K562 (cell line): ENCODE results near the gene OR13C8. TPM values are rescaled to one million over a fixed set of nuclear protein-coding genes. Genes with fewer than 3 reads are reported as not detected.

Experiments used
- ATAC-seq: fragments of 200-7000 bp; cut with Tn5 transposase; 3 replicates; pipeline ENCODE4 v1.9.1; 2020; ENCODE audit warnings: moderate library complexity
- BruUV-seq: library from RNA; stranded (reverse); fragments of 400-500 nt; replicated peaks from 2 replicates; lab custom pipeline; 2021; lab: Mats Ljungman, UMichigan
- CTCF ChIA-PET: fragments of 300-600 bp; formaldehyde crosslinking; extraction: SDS; loops from one replicate; lab custom pipeline; 2021; ENCODE audit warnings: low intra/inter-chr PET ratio; lab: Yijun Ruan, JAX
- POLR2A ChIA-PET: fragments of 300-600, 350-650 bp; sonication (Branson Sonifier 250); formaldehyde crosslinking; extraction: SDS; loops from one replicate; lab custom pipeline; 2021; ENCODE audit warnings: antibody characterized with exemption, inconsistent platforms; lab: Yijun Ruan, JAX
- DNase-seq, 4 experiments: peaks; one replicate each; pipeline versions ENCODE4 v3.0.0 to v3.0.0-alpha.2; 2011 to 2018; ENCODE audit warnings: low spot score in 3 of 4, mixed read lengths in 3 of 4; ENCODE audit errors: extremely low read depth in 1 of 4
- FAIRE-seq: peaks from 2 replicates; lab custom pipeline; 2011; peaks lifted over from hg19 to GRCh38; lab: Jason Lieb, UNC
- H2AFZ ChIP-seq: 2 replicates; pipeline ENCODE4 v1.6.0; 2011; ENCODE audit warnings: low read depth, low read length, control low read depth, inconsistent platforms
- H3K27ac ChIP-seq: fragments of 200-600 bp; 3 replicates; pipeline ENCODE4 v1.8.0; 2011; ENCODE audit warnings: low read depth, mild to moderate bottlenecking, control low read depth, inconsistent platforms, low read length, moderate library complexity, mixed read lengths; ENCODE audit errors: extremely low read depth
- H3K27me3 ChIP-seq, 2 experiments: fragments of 300-600 bp in 1 of 2; 2 replicates in 1 of 2; 3 replicates in 1 of 2; pipeline versions ENCODE4 v1.6.0 to v1.8.0; 2011; ENCODE audit warnings: inconsistent platforms in 2 of 2, low read length in 2 of 2, mild to moderate bottlenecking in 1 of 2, mixed read lengths in 1 of 2, moderate library complexity in 1 of 2; ENCODE audit not compliant: control insufficient read depth in 2 of 2, insufficient read depth in 2 of 2
- H3K36me3 ChIP-seq: fragments of 300-600 bp; 3 replicates; pipeline ENCODE4 v1.8.0; 2011; ENCODE audit warnings: mild to moderate bottlenecking, low read length, inconsistent platforms; ENCODE audit not compliant: control insufficient read depth, insufficient read depth
- H3K4me1 ChIP-seq, 2 experiments: fragments of 200-600 bp in 1 of 2; replicated peaks in 1 of 2; 2 replicates in 1 of 2; 3 replicates in 1 of 2; pipeline versions ENCODE4 v1.5.1 to v1.8.0; 2011; ENCODE audit warnings: inconsistent platforms in 2 of 2, low read length in 2 of 2, mild to moderate bottlenecking in 1 of 2, mixed read lengths in 1 of 2, moderate library complexity in 1 of 2; ENCODE audit not compliant: control insufficient read depth in 2 of 2, insufficient read depth in 2 of 2
- H3K4me2 ChIP-seq: 2 replicates; pipeline ENCODE4 v1.6.1; 2011; ENCODE audit warnings: low read length, control low read depth, inconsistent platforms, mixed read lengths; ENCODE audit not compliant: insufficient read depth
- H3K4me3 ChIP-seq: fragments of 200-600 bp; sonication (generic), shearing (Covaris generic); 2 replicates; pipeline ENCODE4 v1.5.1; 2016; ENCODE audit warnings: control low read depth, inconsistent platforms
- H3K79me2 ChIP-seq: fragments of 200-600 bp; 3 replicates; pipeline ENCODE4 v1.8.0; 2011; ENCODE audit warnings: low read length, inconsistent platforms; ENCODE audit not compliant: control insufficient read depth, insufficient read depth
- H3K9ac ChIP-seq, 2 experiments: 2 replicates each; pipeline versions ENCODE4 v1.6.0 to v1.6.1; 2011; ENCODE audit warnings: low read depth in 2 of 2, low read length in 2 of 2, control low read depth in 1 of 2, inconsistent platforms in 1 of 2, mild to moderate bottlenecking in 1 of 2, mixed read lengths in 1 of 2; ENCODE audit not compliant: insufficient read depth in 1 of 2
- H3K9me1 ChIP-seq: one replicate; pipeline ENCODE4 v1.6.0; 2011; ENCODE audit warnings: inconsistent platforms, mild to moderate bottlenecking, low read length, moderate library complexity; ENCODE audit not compliant: control insufficient read depth, insufficient read depth
- H3K9me3 ChIP-seq: replicated peaks from 2 replicates; pipeline ENCODE4 v1.5.1; 2011; ENCODE audit warnings: low read depth, low read length, inconsistent platforms; ENCODE audit not compliant: control insufficient read depth, insufficient read depth
- H4K20me1 ChIP-seq: replicated peaks from 2 replicates; pipeline ENCODE4 v1.6.1; 2011; ENCODE audit warnings: low read length, inconsistent platforms, mixed read lengths; ENCODE audit not compliant: control insufficient read depth, insufficient read depth
- DIDO1 ChIP-seq: fragments of 450-650 bp; IDR thresholded peaks from 2 replicates; pipeline ENCODE4 v1.6.1; 2016; ENCODE audit warnings: low read depth, missing biosample characterization, missing genetic modification characterization
- ID3 ChIP-seq, 2 experiments: fragments of 250-450 bp in 1 of 2; fragments of 450-650 bp in 1 of 2; sonication (Bioruptor Pico) in 1 of 2; IDR thresholded peaks; 2 replicates each; pipeline versions ENCODE4 v1.6.1 to v1.8.0; 2016 to 2021; ENCODE audit warnings: mild to moderate bottlenecking in 2 of 2, moderate library complexity in 2 of 2, missing compliant biosample characterization in 1 of 2, missing genetic modification characterization in 1 of 2
- KLF16 ChIP-seq: IDR thresholded peaks from 2 replicates; pipeline ENCODE4 v1.6.1; 2016; ENCODE audit warnings: antibody characterized with exemption
- MIER1 ChIP-seq: fragments of 450-650 bp; IDR thresholded peaks from 2 replicates; pipeline ENCODE4 v1.6.1; 2016; ENCODE audit warnings: antibody characterized with exemption, mild to moderate bottlenecking, low read depth
- MTA1 ChIP-seq: fragments of 450-650 bp; IDR thresholded peaks from 2 replicates; pipeline ENCODE4 v1.6.1; 2017; ENCODE audit warnings: borderline replicate concordance
- PTTG1 ChIP-seq: fragments of 450-650 bp; IDR thresholded peaks from 2 replicates; pipeline ENCODE4 v1.6.1; 2016; ENCODE audit warnings: low read depth, mild to moderate bottlenecking, missing genetic modification characterization, missing compliant biosample characterization
- SNIP1 ChIP-seq: fragments of 450-650 bp; IDR thresholded peaks from 2 replicates; pipeline ENCODE4 v1.7.1; 2017; ENCODE audit warnings: low read depth, mild to moderate bottlenecking
- ZFP30 ChIP-seq: fragments of 250-450 bp; sonication (Bioruptor Pico); IDR thresholded peaks from 2 replicates; pipeline ENCODE4 v1.8.0; 2022; ENCODE audit warnings: moderate library complexity, mild to moderate bottlenecking, inconsistent platforms, borderline replicate concordance
- WGBS: fragments of 100-300 bp; shearing (Covaris generic); methylation state at CpG from one replicate; pipeline ENCODE4 v1.1.6; 2016; ENCODE audit warnings: low coverage, mixed read lengths; ENCODE audit not compliant: insufficient coverage; ENCODE audit errors: missing lambda C conversion rate; 5-methylcytosine and 5-hydroxymethylcytosine counted together
- in situ Hi-C: fragments of 300-500 bp; cut with MboI; formaldehyde crosslinking; loops from 4 replicates; pipeline ENCODE4 v1.15.0; 2018; ENCODE audit warnings: inconsistent platforms, mixed read lengths
- intact Hi-C: fragments of 100-400 bp; cut with micrococcal nuclease; formaldehyde crosslinking; loops from 2 replicates; pipeline ENCODE4 v1.14.2; 2022
- polyA plus RNA-seq, 8 experiments: library from polyadenylated mRNA; depleted of rRNA in 4 of 8; stranded (reverse) in 5 of 8; unstranded in 3 of 8; fragments of >200 nt; fragmentation: Nextera tagmentation in 2 of 8; fragmentation: Illumina TruSeq in 1 of 8; extraction: Ambion mirVana in 2 of 8; extraction: Trizol in 1 of 8; gene quantifications; 2 replicates each; pipeline versions ENCODE4 v1.2.1 to v1.2.3, GENCODE V29; 2011 to 2014; ENCODE audit warnings: inconsistent platforms in 1 of 8, missing spikeins in 1 of 8
- total RNA-seq, 7 experiments: library from RNA; depleted of rRNA in 6 of 7; stranded (reverse); fragments of >200 nt in 6 of 7; fragmentation: Illumina TruSeq in 2 of 7; extraction: Trizol in 2 of 7; gene quantifications; 2 replicates each; pipeline versions ENCODE4 v1.2.1 to v1.2.3, GENCODE V29; 2011 to 2021; ENCODE audit warnings: low replicate concordance in 1 of 7

The OR13C8 gene
- total and polyA plus RNA-seq, 9 of the 15 experiments (the other 6 are each of a cell fraction or from before 2014, with no cell fraction given): not detected

GRCh38 chr9:104586496-104587180, 17.7 kb downstream of the OR13C8 start:
- H3K36me3 ChIP-seq: no peaks in the 10 kb centered on the region
- no peak overlapping the region for H3K4me2 ChIP-seq
- H2AFZ ChIP-seq: no peak overlapping the region
- BruUV-seq: no TSS peak
- no peak overlapping the region for H3K9ac ChIP-seq
- ChIA-PET POLR2A (no interaction called here), CTCF (no interaction called here)
- TF ChIP-seq DIDO1 (tag) (no peak), ZFP30 (CRISPR knock-in tag) (no peak), MIER1 (no peak), ID3 (CRISPR knock-in tag; IDR thresholded peaks at IDR 0.05) (no peak), ID3 (tag; IDR thresholded peaks at IDR 0.05) (no peak), MTA1 (no peak), KLF16 (no peak), SNIP1 (no peak), PTTG1 (tag) (no peak)
- no peak for FAIRE-seq
- no peaks in the 10 kb centered on the region for H3K79me2 ChIP-seq
- DNase-seq: no peak
- H4K20me1 ChIP-seq: no peaks in the 10 kb centered on the region
- no peak overlapping the region for H3K4me3 ChIP-seq
- no peaks in the 10 kb centered on the region for H3K4me1 ChIP-seq
- H3K27me3 ChIP-seq: no peaks in the 10 kb centered on the region
- H3K27ac ChIP-seq: no peak overlapping the region
- in situ Hi-C loops (no loop called here), intact Hi-C loops (no loop called here)
- no peaks in the 10 kb centered on the region for H3K9me1 ChIP-seq
- H3K9me3 ChIP-seq: no peaks in the 10 kb centered on the region; the same call in 1 of the 2 replicates
- 7% methylated on average over 1 of the region's 1 CpG for WGBS
- ATAC-seq: no peak
